Smooth muscle cell of the brain vasculature (primary cell): Measurements from ENCODE around the gene APOL1.
A peak's percentile ranks its signal among the peaks of the same experiment; 100 is the strongest.
"Not testable (repeated sequence)": the region's sequence is repeated elsewhere in the genome, so short reads cannot be mapped to it uniquely, and the experiment has no call there.

Experiments
- DNase-seq: peaks from one replicate; pipeline ENCODE4 v3.0.0-alpha.2; 2012; ENCODE audit warnings: low read depth, low spot score

APOL1 gene

GRCh38 chr22:36225333-36225922 is 27.5 kb upstream of the APOL1 start:
- DNase-seq: no peak

GRCh38 chr22:36226189-36226588 is 26.7 kb upstream of the APOL1 start:
- no peak for DNase-seq

GRCh38 chr22:36227396-36227795 is 25.5 kb upstream of the APOL1 start:
- no peak for DNase-seq

- DNase-seq: no peak
These were observed 25.1 kb upstream of the APOL1 start for GRCh38 chr22:36227806-36228205.

GRCh38 chr22:36228369-36228768 is 24.6 kb upstream of the APOL1 start:
- DNase-seq: not testable (repeated sequence)

GRCh38 chr22:36228944-36229343 is 24.0 kb upstream of the APOL1 start:
- no peak for DNase-seq

- not testable (repeated sequence) for DNase-seq
These were observed 23.3 kb upstream of the APOL1 start for GRCh38 chr22:36229649-36230048.

GRCh38 chr22:36231051-36231450 is 21.9 kb upstream of the APOL1 start:
- DNase-seq: not testable (repeated sequence)

GRCh38 chr22:36232715-36233401 is 20.1 kb upstream of the APOL1 start:
- no peak for DNase-seq

GRCh38 chr22:36233796-36234195 is 19.1 kb upstream of the APOL1 start:
- DNase-seq: no peak

- no peak for DNase-seq
These were observed 18.7 kb upstream of the APOL1 start for GRCh38 chr22:36234213-36234612.

- DNase-seq: no peak
These were observed 18.0 kb upstream of the APOL1 start for GRCh38 chr22:36234919-36235318.

- no peak for DNase-seq
These were observed 17.3 kb upstream of the APOL1 start for GRCh38 chr22:36235585-36235984.

GRCh38 chr22:36236388-36237319 is 16.3 kb upstream of the APOL1 start:
- no peak for DNase-seq

- no peak for DNase-seq
These were observed 15.2 kb upstream of the APOL1 start for GRCh38 chr22:36237462-36238372.

GRCh38 chr22:36238373-36239149 is 14.4 kb upstream of the APOL1 start:
- no peak for DNase-seq

GRCh38 chr22:36239150-36239400 is 13.9 kb upstream of the APOL1 start:
- no peak for DNase-seq

- DNase-seq: peak; percentile 85
These were observed 13.3 kb upstream of the APOL1 start, which contains the start of gene APOL2 for GRCh38 chr22:36239401-36240171. Gene APOL2 (minus strand): TSS chr22:36239527. CDS start chr22:36233162, 6,365 bp downstream.

GRCh38 chr22:36243986-36244385 is 8.9 kb upstream of the APOL1 start:
- no peak for DNase-seq
